A673 (cell line): ENCODE measurements around the gene GSX2.

ENCODE experiments used
- CTCF ChIP-seq: fragments of 300-800, 200-600 bp; sonication (generic); conservative IDR thresholded peaks from 2 replicates; pipeline ENCODE4 v1.5.1; 2017; ENCODE audit warnings: low read depth, mild to moderate bottlenecking, antibody characterized with exemption, low read length, moderate library complexity, mixed read lengths
- EZH2 ChIP-seq: fragments of 200-600 bp; sonication (generic); IDR thresholded peaks from 2 replicates; pipeline ENCODE4 v1.6.1; 2017; ENCODE audit warnings: borderline replicate concordance, low read depth, mild to moderate bottlenecking, mixed read lengths, antibody characterized with exemption, low read length; ENCODE audit not compliant: poor library complexity, severe bottlenecking

DNA sequence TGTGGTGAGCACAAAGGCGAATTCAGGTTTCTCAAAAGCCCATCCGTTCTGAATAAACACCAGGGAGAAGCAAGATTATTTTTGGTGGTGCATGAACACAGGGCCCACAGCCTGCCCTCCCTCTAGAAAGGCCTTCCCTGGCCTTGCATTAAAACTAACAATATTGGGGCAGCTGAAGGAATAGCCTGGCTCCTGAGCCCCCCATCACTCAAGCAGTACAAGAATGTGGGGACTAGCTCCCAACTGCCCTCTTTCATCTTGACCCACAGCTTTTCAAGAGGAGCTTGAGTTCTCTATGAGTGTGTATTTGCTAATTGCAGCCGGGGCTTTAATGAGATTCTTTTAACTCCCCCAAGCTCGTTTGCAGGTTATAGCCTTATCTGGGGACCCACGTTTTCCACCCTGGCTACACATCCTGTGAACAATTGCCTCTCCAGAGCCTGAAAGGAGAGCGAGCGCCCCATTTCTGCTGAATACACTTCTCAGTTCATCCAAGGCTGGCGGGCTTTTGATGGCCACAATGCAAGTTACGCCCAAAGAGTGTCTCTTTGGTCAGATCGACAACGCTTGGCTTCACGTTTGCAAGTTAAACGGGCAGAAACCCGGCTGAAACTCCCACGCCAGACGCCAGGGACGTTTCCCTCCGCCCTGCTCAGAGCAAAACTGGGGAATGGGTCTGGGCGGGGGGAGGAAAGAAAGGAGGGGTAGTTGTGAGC lies 4.7 kb upstream of the GSX2 start:
- no peak for TF ChIP-seq CTCF
- TF ChIP-seq EZH2: no peak
